Hindlimb muscle (tissue), 1 donor: Measurements from ENCODE around the gene GRM7. TPM values are rescaled to one million over a fixed set of nuclear protein-coding genes. Genes with fewer than 3 reads are reported as not detected.

Experiments used
- DNase-seq: peaks from one replicate; pipeline ENCODE4 v3.0.0-alpha.2; 2013
- polyA plus RNA-seq: library from polyadenylated mRNA; unstranded; fragments of 120-200 nt; gene quantifications from one replicate; pipeline ENCODE4 v1.2.1, GENCODE V29; 2013; ENCODE audit not compliant: insufficient read length

The GRM7 gene
- polyA plus RNA-seq, 1 donor: not detected

DNA sequence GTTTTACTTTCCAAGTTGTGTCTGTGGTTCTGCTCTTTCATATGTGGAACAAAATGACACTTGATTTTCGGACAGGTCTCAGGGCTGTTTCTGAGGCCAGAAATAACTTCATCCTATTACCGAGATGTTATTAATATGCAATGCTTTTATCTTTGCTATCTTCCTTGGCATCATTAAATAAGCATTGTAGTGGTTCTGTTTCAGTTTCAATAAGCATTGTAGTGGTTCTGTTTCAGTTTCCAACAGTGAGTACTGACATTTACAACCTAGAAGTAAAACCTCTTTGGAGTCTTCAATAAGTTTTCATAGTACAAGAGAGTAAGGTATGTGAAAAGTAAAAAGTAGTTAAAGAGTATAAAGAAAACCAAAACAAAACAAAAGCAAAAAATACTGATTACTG is 746.2 kb downstream of the GRM7 start:
- DNase-seq: no peak

DNA sequence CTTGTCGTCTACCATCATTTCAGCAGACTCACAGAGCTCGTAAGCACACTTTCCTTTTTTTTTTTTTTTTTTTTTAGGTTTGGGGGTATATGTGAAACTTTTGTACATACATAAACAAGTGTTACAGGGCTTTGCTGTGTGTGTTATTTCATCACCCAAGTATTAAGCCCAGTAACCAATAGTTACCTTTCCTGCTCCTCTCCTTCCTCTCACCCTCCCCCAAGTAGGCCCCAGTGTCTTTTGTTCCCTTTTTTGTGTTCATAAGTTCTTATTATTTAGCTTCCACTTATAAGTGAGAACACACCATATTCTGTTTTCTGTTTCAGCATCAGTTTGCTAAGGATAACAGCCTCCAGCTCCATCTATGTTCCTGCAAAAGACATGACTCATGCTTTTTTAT is 746.8 kb downstream of the GRM7 start:
- no peak for DNase-seq

DNA sequence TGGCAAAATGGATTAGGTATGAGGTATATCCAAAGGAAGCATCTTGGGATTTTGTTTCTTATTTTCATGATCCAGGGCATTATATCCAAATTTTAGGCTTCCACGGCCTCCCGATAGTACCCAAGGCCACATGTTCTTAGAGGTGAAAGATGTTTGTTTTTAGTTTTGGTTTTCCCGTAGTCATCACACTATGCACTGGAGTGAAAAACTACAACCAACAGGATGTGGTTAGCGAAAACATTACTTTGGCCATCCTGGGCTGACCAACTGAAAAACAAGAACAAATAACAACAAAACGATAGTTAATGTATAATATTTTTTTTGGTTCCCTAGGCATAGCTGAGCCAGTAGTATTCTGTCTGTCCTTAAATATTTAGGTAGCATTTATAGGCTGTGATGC is 749.7 kb downstream of the GRM7 start:
- DNase-seq: no peak

DNA sequence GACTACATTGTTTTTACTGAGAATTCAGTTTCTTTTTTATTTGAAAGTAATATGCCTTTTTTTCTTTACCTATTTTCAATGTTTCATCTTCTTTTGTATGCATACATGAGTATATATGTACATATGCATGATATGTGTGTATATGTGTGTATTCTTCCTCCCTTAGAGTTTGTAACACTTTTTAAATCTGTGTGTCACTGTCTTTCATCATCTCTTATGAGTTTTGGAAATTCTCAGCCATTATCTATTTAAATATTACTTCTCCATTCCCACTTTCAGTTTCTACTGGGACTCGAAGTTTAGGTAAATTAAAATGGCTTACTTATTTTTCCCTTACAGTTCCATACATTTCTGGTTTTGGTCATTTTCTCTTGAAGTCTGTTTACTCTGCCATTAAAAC is 754.1 kb downstream of the GRM7 start:
- DNase-seq: no peak

DNA sequence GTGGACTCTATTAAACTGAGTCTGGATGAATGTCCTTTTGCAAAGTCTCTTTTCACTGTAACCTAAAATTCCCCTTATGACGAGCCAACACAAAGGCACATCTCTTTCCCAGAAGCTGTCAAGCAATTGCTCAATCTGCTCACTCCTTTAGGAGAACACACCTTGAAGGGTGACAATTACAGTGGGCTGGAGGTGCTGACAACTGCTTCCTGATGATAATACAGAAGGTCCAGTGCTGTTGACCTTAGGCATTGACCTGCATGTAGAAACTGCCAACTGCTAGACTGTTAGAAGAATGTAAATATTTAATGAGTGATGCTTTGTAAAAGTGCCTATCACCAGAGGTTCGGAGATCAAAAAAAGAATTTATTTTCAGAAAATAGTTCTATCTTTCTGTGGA is 757.7 kb downstream of the GRM7 start:
- no peak for DNase-seq

DNA sequence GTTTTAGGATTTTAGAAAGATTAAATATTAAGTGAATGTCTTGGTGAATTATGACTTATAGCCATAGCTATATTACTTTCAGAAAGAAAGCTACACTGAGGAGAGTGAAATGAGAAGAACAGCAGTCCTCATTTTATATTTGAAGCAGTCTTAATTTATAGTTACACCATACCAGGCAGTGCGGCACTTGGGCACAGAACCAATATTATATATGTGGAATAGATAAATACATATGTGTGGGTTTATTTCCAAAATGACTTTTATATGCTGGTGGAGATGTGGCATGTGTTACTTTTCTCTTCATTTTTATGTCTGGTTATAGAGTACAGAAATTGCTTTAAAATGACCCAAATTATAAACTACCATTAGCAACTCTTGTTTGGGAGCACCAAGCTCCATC is 759.5 kb downstream of the GRM7 start:
- no peak for DNase-seq

DNA sequence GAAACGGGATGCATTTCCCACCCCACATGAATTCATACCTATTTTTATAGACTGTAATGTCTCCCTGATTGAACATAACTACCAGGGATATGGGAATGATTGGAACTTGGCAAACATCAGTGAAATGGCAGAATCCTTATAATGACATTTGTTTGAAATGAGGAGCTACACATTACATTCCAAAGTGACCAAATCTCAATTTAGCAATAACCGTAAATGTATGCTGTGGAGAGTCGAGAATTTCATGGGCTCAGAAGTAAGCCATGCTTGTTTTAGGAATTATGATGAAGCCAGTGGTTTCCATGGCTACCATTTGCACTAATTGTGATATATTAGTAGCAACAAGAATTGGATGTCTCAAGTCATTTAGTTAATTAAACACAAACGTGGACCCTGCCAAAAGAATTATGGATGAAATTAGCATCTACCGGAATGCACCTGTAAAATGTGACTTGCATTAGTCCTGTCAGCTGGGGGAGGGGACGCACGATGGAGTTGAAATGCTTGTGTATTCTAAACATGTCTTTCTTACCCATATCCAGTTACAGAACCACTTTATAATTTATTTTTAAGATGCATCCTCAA is 760.2 kb downstream of the GRM7 start:
- no peak for DNase-seq

DNA sequence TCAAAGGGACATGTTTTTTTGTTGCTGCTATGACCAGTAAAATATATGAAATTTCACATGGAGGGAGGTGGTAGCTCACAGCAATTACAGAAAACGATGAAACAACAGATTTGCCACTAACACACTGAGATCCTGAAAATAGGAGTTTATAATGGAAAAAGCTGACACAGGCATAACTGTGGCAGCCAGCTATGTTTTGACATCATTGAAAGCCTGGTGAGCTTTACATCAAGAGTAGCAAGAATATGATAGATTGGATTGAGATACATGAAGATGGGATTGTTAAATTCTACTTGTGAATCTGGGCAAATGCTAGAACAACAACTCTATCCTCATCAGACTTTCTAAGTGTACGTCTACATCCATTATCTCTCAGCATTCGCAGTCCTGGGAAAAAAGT is 760.7 kb downstream of the GRM7 start:
- no peak for DNase-seq

DNA sequence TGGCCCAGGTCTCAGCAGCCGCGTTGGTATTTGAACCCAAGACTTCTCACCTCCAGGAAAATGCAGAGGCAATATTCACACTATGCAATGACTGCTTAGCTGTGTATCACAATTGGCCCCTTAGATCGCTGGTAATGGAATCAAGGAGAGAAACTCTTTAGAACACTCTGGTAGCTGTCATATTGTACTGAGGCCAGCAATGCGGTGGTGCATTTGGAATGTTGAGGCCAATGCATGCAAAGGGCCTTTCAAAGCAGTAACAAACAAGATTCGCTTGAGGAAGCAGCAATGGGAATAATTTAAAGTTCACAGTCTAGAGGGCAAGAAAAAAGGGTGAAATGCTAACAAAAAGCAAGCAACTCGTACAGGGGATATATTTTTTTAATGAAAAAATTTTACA is 764.1 kb downstream of the GRM7 start:
- no peak for DNase-seq

DNA sequence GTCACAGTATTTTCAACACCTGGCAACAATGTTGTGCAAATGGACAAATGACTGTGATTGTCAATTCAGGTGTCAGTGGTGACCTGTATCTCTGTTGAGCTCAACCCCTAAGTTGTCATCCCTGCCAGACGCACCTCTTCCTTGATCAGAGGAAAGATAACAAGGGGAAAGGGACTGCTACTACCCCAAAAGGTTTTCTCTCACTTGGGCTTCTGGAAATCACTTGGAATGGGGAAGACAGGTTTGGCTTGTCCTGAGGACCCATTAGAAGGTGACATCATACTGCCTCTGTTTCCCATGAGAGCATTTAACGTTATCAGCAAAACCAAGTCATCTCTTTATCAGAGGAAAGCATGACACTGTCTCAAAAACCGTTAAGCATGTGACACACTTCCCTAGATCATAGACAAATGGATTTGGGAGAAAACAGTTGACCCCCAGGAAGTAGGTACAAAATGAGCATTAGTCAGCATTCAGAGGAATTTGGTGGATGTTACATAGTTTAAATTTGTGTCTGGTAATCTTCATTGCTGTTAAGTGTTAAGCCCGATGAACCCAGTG is 769.5 kb downstream of the GRM7 start:
- DNase-seq: no peak

DNA sequence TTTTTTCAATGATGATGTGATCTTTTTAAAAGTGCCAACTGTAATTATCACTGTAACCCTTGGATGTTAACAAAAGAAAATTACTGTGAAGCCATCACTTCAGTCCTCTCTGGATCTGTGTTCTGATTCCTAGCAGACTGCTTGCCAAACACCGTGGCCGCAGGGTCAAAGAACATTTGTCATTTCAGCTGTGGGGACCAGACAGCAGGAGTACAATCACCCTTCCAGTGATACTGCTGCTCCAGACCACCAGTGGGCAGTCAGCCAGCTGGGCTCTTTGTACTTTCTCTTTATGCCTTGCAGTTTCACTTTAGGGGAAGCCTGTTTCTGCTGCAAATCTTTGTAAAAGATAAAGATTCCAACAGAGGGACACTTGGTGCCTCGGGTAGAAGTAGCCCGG is 770.0 kb downstream of the GRM7 start:
- no peak for DNase-seq

DNA sequence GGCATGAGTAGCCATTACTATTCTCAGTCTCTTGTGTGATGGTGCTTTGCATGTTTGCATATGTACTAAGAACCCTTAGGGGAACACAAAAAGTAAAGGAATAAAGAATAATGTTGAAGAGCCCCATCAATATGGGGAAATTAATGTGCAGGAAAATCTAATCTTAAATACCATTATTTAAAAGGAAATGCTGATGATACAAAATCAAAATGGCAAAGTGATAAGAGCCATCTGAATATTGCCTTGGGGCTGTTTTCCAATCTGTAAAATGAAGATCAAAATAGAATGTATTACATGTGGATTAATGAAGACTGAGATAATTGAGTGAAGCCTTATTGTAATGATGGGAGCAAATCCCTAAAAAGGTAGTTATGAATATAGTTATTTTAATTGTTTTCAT is 771.4 kb downstream of the GRM7 start:
- DNase-seq: no peak

DNA sequence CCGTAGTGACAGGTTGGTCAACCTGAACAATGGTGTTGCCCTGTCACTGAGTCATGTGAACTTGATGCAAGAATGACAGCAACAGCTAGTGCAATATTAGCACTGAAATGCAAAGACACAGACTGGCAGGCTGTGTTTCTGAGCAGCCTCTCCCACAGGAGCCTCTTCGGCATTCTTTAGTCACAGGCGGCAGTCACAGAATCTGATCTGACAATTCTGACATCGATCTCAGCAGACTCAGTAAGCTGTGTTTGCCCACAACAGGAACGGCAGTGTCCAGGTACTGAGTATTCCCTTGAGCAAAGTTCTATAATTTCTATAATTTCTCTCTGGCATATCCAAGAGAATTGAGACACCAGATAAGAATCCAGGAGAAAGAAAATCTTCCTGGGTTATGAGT is 776.8 kb downstream of the GRM7 start:
- DNase-seq: no peak

DNA sequence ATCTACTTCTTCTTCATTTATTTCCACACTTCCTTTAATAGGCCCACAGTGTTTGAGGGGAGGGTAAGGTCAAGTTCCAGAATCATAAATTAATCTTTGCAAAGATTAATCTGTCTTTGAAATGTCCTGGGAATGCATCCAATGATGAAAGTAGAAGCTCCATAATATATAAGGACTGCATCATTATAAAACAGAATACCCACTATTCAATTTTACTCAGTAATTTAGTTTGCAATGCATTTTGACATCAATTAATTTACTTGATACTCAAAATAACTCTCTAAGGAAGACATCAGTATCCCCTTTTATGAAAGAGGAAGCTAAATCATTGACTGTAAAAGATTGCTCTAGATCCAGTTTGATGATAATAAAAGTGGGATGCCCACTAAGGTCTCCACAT is 777.2 kb downstream of the GRM7 start:
- no peak for DNase-seq

DNA sequence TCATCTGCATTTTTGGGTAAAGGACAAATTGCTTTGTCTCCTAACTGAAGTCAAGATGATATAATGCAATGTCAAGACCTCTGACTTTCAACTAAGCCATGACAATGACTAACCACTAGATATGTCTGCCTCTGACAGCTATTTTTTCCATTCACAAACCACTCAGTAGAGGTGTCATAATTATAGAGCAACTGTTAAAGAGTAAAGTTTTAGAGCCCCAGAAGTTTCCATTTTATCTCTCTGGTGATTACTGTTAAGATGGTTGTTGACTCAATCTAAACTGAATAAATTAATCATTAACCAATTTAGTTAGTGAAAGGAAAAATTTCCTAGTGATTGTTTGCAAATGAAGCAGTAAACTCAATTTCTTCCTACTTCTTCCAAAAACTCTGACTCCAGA is 779.9 kb downstream of the GRM7 start:
- DNase-seq: no peak

DNA sequence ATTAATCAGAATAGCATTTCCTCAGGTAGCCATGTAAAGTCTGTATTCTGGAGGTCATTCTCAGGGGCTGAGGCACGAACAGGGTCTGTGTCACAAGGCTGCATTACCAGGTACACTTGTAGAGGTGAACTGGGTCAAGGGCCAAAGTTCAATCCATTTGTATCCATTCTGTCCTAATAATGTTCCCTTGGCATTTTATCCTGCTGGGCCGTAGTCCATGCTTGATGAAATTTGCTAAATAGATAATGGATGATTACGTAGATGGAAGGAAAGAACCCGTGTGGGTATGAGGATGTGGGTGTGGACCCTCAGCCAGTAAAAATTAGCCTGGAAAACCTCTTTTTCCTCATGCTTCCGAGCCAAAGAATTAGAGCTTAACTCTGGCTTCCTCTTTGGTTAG is 785.9 kb downstream of the GRM7 start:
- no peak for DNase-seq

DNA sequence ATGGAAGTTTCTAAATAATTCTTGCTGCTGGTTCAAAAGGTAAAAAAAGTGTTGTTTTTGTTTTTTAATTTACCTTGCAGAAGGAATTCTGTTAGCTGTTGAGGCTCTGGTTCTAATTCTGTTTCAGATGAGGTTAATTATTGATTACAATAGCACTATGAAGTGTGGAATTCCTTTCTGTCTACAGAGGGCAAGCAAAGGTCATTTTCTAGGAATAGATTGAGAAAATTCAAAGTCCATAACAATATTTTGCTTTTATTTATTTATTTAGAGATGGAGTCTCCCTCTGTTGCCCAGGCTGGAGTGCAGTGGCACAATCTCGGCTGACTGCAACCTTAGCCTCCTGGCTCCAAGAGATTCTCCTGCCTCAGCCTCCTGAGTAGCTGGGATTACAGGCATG is 789.6 kb downstream of the GRM7 start:
- DNase-seq: no peak

DNA sequence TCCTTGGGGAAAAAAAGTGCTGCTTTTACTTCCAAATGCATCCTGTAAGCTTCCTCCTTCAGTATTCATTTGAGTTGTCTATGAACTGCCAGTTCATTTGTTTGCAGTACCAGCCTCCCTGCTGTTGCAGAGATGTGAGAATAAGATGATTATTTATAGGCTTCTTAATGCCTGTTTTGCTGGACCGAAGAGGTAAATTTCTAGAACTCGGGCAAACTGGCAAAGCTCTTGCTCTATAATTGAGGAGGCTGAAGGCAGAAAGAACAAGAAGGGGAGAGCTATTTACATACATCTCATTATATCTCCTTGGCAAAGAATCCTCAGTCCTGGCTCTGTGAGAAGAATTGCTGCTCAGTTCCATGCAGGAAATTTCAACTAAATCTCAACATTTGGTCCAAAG is 790.4 kb downstream of the GRM7 start:
- no peak for DNase-seq

DNA sequence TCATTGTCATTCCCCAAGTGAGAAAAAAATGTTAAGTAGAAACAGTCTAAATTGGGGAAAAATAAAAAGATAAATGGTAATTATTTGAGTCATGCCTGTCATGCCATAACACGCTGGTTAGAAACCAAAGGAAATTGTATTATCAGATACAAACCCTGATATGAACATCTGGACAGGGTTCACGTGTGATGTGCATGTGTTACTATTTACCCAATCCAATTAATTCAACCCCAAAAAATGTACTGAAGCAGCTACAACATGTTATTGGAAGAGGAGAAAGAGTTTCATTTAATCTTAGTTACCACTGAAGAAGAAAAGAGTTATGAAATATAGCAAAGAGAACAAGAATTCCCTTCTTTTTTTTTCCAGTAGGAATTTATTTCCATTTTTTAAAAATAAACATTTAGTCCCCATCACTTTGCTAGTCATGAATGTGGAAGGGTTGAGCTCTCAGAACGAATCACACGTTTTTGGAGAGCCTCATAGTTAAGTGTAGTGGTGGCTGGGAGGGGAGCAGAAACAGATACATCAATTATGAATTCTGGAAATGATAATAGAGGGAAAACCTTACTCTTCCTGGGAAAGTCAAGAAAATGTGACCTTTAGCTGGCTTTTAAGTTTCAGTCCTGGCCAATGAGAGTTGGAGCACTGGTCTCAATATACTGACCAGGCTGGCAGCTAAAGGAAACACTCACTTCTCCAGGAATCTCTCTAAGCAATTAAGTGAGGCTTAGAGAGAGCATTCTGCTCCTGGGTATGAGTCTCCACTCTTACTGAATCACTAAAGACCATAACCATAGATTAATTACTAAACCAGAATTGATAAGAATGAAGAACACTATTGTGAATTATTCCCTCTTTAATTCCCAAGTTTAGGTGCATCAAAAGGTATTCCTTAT is 796.5 kb downstream of the GRM7 start:
- no peak for DNase-seq

DNA sequence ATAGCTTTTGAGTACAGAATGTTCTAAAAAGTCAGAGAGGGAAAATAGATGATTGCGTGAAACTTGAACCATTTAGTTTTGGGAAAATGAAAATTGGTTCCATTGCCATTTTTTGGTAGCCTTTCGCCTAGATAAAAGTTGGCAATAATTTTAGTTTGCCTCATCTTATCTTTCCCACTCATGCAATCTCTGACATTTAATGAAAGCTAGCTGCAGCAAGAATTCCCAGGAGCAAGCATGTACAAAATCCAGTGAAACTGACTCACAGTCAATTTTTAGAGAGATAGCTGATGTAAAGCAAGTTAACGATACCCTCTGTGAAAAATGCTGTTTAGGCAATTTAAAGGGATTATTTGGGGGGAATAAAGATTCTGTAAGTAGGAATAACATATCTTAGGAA is 797.4 kb downstream of the GRM7 start:
- no peak for DNase-seq

DNA sequence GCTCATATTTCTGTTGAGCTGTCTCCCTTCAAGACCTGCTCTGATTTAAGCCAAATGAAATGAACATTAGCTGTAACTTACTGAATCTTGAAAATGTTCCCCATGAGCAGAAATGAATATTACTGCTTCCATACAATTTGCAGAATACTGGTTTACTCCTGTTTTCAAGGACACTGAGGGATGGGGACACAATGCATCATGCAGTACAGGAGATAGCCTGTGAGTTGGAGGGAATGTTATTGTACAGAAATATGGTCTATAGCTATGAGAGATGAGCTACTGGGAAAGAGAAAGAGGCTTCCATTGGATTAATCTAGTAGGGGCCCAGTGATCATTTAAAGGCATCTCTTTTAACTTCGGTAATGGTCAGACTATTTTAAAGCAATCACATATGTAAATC is 798.2 kb downstream of the GRM7 start:
- DNase-seq: no peak

DNA sequence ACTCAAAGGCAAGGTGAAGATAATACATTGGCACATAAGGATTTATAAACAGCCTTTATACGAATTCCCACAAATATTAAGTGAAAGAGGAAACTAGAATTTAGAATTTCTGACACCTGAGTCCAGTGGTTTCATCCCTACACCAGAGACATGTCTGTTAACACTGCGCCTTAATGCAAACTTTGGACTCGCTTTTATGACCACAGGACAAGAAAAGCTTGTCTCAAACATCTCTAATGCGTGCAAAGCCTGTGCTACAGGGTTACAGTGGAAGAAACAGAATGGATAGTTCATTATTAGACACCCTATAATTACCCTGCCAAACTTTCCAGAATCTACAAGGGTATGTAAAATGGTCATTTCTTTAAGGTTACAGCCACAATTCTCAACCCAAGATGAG is 802.9 kb downstream of the GRM7 start:
- no peak for DNase-seq

DNA sequence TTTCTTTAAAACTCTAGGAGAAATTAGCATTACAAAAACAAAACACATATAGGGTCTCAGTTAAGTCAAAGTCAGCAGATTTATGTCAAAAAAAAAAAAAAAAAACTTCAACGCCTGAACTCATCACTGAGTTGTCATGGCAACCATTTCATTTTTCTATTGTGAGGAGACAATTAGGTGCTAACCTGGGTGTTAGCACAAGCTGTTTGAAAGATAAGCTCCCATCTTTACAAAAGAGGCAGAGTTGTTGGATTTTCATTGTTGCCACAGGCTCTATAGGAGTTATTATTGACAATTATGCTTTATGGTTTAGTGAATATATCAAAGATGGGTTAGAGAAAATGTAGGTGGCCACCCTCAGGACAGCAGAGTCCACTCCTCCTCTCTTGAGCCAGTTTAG is 806.9 kb downstream of the GRM7 start:
- DNase-seq: no peak

DNA sequence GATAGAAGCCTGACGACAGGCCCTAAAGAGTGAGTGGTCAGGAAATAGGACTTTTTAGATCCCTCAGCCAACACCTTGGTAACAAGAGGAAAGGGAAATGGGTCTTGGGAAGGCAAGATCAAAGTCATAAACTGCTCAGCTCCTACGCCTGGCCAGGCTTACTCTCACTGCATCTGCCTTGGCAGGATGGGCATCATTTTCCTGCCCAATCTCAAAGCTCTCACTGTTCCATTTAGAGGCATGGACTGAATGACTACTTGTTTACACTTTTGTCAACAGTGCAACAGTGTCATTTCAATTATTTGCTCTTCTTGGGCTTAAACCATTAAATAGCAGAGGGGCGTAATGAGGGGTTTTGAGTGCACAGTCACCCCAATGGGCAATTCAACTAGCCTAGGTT is 808.7 kb downstream of the GRM7 start:
- no peak for DNase-seq
